ENCODE data around the gene HSPH1.

Gene HSPH1

DNA sequence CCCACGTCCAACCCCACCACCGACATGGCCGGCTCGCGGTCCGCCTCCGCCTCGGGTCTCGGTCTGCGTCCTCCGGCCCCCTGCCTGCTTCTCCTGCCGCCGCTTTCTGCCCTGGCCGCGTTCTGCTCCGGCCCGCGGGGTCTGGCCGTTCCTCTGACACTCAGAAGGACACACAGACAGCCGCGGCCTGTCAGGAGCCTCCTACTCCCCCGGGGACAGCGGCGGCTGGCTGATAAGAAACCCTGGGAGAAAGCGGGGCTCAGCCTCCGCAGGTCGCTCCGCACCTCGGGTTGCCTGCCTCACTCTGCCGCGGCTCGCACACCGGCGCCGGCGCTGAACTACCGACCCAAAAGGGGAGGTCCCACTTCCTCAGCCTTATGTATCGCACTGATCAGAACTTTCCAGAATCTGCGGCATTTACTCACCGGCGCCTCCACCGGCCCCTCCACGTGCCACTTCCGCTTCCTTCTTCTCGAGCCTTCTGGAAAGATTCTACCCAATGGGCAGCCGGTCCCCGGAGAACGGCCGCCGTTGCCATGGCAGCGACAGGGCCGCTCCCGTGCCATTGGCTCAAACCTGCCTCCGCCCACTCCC is at the start of gene HSPH1:
Gene HSPH1, minus strand, starts transcription at position 348 of the 594 bp plus-strand sequence. Its CDS starts 322 bp downstream, at position 26.
- H3K27ac ChIP-seq = peak within 1 kb of the TSS; percentile 96
- TF ChIP-seq, protein P1, sequence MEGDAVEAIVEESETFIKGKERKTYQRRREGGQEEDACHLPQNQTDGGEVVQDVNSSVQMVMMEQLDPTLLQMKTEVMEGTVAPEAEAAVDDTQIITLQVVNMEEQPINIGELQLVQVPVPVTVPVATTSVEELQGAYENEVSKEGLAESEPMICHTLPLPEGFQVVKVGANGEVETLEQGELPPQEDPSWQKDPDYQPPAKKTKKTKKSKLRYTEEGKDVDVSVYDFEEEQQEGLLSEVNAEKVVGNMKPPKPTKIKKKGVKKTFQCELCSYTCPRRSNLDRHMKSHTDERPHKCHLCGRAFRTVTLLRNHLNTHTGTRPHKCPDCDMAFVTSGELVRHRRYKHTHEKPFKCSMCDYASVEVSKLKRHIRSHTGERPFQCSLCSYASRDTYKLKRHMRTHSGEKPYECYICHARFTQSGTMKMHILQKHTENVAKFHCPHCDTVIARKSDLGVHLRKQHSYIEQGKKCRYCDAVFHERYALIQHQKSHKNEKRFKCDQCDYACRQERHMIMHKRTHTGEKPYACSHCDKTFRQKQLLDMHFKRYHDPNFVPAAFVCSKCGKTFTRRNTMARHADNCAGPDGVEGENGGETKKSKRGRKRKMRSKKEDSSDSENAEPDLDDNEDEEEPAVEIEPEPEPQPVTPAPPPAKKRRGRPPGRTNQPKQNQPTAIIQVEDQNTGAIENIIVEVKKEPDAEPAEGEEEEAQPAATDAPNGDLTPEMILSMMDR (conservative IDR thresholded peaks at IDR 0.05) = peak; percentile 62
- peak; percentile 91 for TF ChIP-seq ZFX (IDR thresholded peaks at IDR 0.05)

DNA sequence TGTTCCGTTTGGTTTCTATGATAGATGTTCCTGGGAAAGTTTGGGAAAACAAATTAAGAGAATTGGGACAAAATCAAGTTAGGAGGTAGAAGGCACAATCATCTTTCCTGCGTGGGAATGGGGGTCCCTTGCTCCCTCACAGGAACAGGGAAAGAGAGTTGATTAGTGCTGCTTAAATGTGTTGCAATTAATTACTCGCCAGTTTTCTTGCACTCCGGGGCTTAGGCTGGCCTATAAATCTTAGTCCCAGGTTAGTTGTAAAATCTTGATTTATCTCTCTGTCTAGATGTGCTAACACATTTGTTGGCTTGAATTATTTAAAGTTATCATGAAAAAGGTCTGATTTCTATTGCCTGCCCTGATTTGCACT is 48.1 kb upstream of the HSPH1 start:
- no peak overlapping the region for H3K27ac ChIP-seq
- TF ChIP-seq, protein P1 (conservative IDR thresholded peaks at IDR 0.05) = no peak
- TF ChIP-seq ZFX (IDR thresholded peaks at IDR 0.05) = no peak

DNA sequence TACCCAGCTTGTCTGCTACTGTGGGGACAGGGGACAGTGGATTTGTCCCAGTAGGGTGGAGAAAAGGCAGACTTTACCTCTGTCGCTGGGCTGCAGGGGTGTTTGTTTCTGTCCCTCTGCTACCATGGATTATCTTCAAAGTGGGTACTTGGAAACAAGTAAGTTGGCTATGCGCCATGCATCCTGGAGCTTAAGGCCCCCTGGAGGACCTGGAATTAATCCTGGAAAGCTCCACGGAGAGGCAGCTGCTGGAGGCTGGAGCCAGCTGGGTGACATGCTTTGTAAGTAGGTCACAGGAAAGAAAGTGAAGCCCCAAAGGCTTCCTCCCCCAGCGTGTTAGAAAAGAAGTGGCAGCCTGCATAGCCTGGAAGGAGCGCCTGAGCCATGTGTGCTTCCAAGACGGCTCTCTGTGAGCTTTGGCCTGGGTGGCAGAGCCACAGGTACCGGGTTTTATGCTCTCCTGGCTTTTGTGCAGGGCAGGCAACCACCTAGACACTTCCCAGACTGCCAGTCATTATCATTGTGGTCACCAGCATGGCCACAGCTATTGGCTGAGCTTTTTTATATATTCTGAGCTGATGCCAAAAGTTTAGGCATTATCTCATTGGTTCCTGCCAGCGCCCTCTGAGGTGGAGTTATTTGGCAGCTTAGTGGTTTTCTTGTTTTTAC is 47.6 kb upstream of the HSPH1 start:
- no peak for TF ChIP-seq ZFX (IDR thresholded peaks at IDR 0.05)
- TF ChIP-seq, protein P1 (conservative IDR thresholded peaks at IDR 0.05) = no peak
- peak overlapping the region; percentile 8; the same call in 1 of the 2 replicates for H3K27ac ChIP-seq

DNA sequence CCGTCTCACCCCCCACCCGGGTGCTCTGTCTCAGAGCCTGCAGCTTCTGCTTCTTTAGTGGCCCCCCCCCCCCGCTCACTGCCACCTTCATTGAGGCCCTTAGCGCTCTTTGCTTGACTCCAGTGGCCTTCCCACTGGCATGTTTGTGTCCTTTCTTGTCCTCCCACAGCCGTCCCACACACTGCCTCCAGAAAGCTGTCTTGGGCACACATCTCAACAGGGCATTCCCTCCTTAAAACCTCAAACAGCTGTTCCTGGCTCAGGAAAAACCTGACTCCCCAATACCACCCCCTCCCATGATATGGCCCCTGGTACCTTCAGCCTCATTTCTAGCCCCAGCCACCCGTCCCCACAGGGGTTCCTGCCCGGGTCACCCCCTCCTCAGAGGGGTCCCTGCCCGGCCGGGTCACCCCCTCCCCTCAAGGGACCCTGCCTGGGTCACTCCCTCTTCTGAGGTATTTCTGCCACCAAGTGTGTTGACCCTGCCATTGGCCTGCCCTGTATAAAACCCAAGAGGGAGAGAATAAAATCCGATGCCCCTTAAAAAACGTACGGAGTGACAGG is 46.9 kb upstream of the HSPH1 start:
- TF ChIP-seq, protein P1 (conservative IDR thresholded peaks at IDR 0.05) = no peak
- TF ChIP-seq ZFX (IDR thresholded peaks at IDR 0.05) = no peak
- no peak overlapping the region; the same call in 1 of the 2 replicates for H3K27ac ChIP-seq

DNA sequence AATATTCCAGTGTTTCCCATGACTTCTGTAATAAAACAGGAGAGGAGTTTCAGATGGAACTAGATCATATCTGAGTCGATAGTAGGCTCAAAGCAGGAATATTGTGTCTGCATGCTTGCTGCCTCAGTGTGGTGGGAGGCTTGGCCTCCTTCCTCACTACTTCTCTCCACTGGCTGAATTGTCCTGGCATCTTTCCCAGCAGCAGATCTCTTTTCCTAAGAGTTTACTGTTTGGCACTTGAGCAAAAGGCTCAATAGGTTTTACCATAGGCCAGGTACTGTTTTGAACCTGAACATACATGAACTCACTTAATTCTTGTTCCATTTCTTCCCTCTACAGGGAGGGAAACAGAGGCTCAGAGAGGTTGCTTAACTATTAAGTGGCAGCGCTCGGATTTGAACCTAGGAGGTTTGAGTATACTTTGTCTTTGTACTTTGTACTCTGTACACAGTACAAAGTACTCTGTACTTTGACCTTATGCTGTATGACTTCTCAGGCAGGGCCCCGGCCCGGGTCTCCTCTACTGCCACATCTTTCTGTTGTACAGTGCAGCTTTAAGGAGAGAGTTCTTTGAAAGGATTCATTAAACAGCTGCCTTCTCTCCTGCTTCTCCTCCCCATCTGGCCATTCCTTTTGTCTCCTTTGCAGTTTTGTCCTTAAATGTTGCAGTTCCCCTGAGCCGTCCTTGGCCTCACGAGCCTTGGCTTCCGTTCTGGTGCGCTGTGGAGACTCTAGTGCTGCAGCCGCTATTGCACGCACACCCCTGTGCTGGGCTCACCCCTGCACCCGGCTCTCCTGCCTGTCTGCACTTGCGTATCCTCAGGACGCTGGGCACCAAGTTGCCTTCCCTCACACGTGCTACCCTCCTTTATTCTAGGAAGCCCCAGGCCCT is 46.2 kb upstream of the HSPH1 start:
- TF ChIP-seq ZFX (IDR thresholded peaks at IDR 0.05) = no peak
- TF ChIP-seq, protein P1 (conservative IDR thresholded peaks at IDR 0.05) = no peak
- no peak overlapping the region for H3K27ac ChIP-seq

DNA sequence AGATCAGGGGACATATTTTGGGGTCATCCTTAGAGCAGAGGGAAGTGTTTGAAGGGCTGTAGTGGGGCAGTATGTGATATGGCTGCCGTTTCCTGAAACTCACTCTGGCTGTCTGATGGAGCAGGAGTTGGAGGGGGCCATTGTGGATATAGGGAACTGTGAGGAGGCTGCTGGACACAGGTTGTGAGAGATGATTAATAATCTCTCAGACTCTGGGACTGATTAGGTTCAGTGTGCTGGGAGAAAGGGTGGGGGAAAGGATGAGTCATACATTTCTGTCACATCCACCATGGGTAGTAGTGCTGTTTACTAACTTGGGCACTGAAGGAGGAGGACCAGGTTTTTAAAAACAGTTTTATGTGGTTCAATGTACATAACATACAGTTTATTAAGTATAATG is 42.9 kb upstream of the HSPH1 start:
- TF ChIP-seq, protein P1 (conservative IDR thresholded peaks at IDR 0.05) = no peak
- TF ChIP-seq ZFX (IDR thresholded peaks at IDR 0.05) = no peak
- no peak overlapping the region for H3K27ac ChIP-seq

Measured in C4-2B (cell line).